Progenitor cell of endocrine pancreas (in vitro differentiated cells): ENCODE data around the gene MED12L. TPM values are rescaled to one million over a fixed set of nuclear protein-coding genes. Genes with fewer than 3 reads are reported as not detected.

Experiments
- DNase-seq: peaks from one replicate; pipeline ENCODE4 v3.0.0; 2021; ENCODE audit warnings: low spot score; ENCODE audit not compliant: unreplicated experiment
- H3K27ac Mint-ChIP-seq: 2 replicates; pipeline ENCODE4 v1.8.0; 2021; ENCODE audit warnings: mild to moderate bottlenecking, moderate library complexity, mixed read lengths
- H3K27me3 Mint-ChIP-seq: 2 replicates; pipeline ENCODE4 v1.8.0; 2021; ENCODE audit warnings: mixed read lengths
- H3K36me3 Mint-ChIP-seq: 2 replicates; pipeline ENCODE4 v1.8.0; 2022; ENCODE audit warnings: mixed read lengths; ENCODE audit not compliant: insufficient read depth
- H3K4me1 Mint-ChIP-seq: 2 replicates; pipeline ENCODE4 v1.8.0; 2021; ENCODE audit warnings: low read depth, mixed read lengths
- H3K4me3 Mint-ChIP-seq: 2 replicates; pipeline ENCODE4 v1.8.0; 2021; ENCODE audit warnings: low read depth, mild to moderate bottlenecking, moderate library complexity, mixed read lengths
- H3K9me3 Mint-ChIP-seq: 2 replicates; pipeline ENCODE4 v1.8.0; 2021; ENCODE audit warnings: low read depth, mixed read lengths
- CTCF ChIP-seq: fragments of 200-600 bp; sonication (generic); IDR thresholded peaks from one replicate; pipeline ENCODE4 v1.5.0; 2021; ENCODE audit warnings: antibody characterized with exemption, mild to moderate bottlenecking; ENCODE audit not compliant: unreplicated experiment
- total RNA-seq: library from RNA; stranded (reverse); gene quantifications from 2 replicates; pipeline ENCODE4 v1.2.1, GENCODE V29; 2021

Gene MED12L
- total RNA-seq, 1 donor from 2014 or later, result 8.9 TPM

GRCh38 chr3:151192545-151192944 lies 107.1 kb downstream of the MED12L start:
- Mint-ChIP-seq H3K4me1 (peaks cover 7% of the 10 kb centered on the region), H3K36me3 (peaks cover 5% of the 10 kb centered on the region), H3K9me3 (no peaks in the 10 kb centered on the region), H3K27me3 (no peaks in the 10 kb centered on the region), H3K27ac (no peak overlapping the region), H3K4me3 (no peak overlapping the region)
- DNase-seq, result no peak
- TF ChIP-seq CTCF, result no peak

GRCh38 chr3:151195826-151196225 lies 110.4 kb downstream of the MED12L start:
- Mint-ChIP-seq H3K9me3 (no peaks in the 10 kb centered on the region), H3K27ac (no peak overlapping the region), H3K36me3 (peaks cover 2% of the 10 kb centered on the region), H3K27me3 (no peaks in the 10 kb centered on the region), H3K4me1 (peaks cover 13% of the 10 kb centered on the region), H3K4me3 (no peak overlapping the region)
- DNase-seq, result no peak
- TF ChIP-seq CTCF, result no peak

GRCh38 chr3:151196434-151196833 lies 111.0 kb downstream of the MED12L start:
- peaks cover 1% of the 10 kb centered on the region for H3K36me3 Mint-ChIP-seq
- H3K4me1 Mint-ChIP-seq, result peaks cover 13% of the 10 kb centered on the region
- no peak for TF ChIP-seq CTCF
- peak overlapping the region; percentile 65 for H3K27ac Mint-ChIP-seq
- no peak overlapping the region for H3K4me3 Mint-ChIP-seq
- H3K27me3 Mint-ChIP-seq, result no peaks in the 10 kb centered on the region
- no peaks in the 10 kb centered on the region for H3K9me3 Mint-ChIP-seq
- DNase-seq, result no peak

DNA sequence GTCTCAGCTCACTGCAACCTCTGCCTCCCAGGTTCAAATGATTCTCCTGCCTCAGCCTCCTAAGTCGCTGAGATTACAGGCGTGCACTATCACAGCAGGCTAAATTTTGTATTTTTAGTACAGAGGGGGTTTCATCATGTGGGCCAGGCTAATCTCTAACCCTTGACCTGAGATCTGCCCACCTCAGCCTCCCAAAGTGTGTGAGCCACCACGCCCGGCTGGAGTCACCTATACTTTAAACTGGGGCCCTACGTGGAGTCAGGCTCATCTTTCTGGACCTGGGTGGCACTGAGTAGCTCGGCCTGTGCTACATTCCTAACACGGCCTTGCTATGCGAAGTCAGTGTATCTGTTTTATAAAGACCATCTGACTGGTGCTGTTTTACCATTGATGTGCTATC lies 111.8 kb downstream of the MED12L start:
- no peak for TF ChIP-seq CTCF
- no peak for DNase-seq
- H3K4me3 Mint-ChIP-seq, result no peak overlapping the region
- H3K27me3 Mint-ChIP-seq, result no peaks in the 10 kb centered on the region
- H3K36me3 Mint-ChIP-seq, result peaks cover 1% of the 10 kb centered on the region
- H3K4me1 Mint-ChIP-seq, result peaks cover 13% of the 10 kb centered on the region
- no peak overlapping the region for H3K27ac Mint-ChIP-seq
- H3K9me3 Mint-ChIP-seq, result no peaks in the 10 kb centered on the region

- Mint-ChIP-seq H3K4me1 (peaks cover 13% of the 10 kb centered on the region), H3K4me3 (no peak overlapping the region), H3K36me3 (no peaks in the 10 kb centered on the region), H3K27me3 (no peaks in the 10 kb centered on the region), H3K9me3 (no peaks in the 10 kb centered on the region), H3K27ac (peak overlapping the region; percentile 57)
- DNase-seq, result no peak
- no peak for TF ChIP-seq CTCF
Observed at GRCh38 chr3:151197981-151198767, 112.7 kb downstream of the MED12L start.
